HG03108 (cell line): ENCODE results near the gene GSG1.
"Not testable (repeated sequence)": the region's sequence is repeated elsewhere in the genome, so short reads cannot be mapped to it uniquely, and the experiment has no call there.

Experiments used
- ATAC-seq: cut with Tn5 transposase; IDR thresholded peaks from one replicate; pipeline ENCODE4 v1.9.1; 2021; ENCODE audit warnings: moderate library complexity; ENCODE audit not compliant: unreplicated experiment

The GSG1 gene

GRCh38 chr12:13062669-13063068 lies 40.8 kb downstream of the GSG1 start:
- ATAC-seq: no peak

GRCh38 chr12:13061377-13061776 lies 42.1 kb downstream of the GSG1 start:
- ATAC-seq: no peak

GRCh38 chr12:13060581-13060980 lies 42.9 kb downstream of the GSG1 start:
- no peak for ATAC-seq

GRCh38 chr12:13053617-13054016 lies 49.9 kb downstream of the GSG1 start:
- not testable (repeated sequence) for ATAC-seq

GRCh38 chr12:13052421-13052820 lies 51.0 kb downstream of the GSG1 start:
- ATAC-seq: no peak

GRCh38 chr12:13049816-13050215 lies 53.7 kb downstream of the GSG1 start:
- no peak for ATAC-seq

GRCh38 chr12:13046964-13047363 lies 56.5 kb downstream of the GSG1 start:
- peak; percentile 49 for ATAC-seq

- ATAC-seq: no peak
These were observed 57.7 kb downstream of the GSG1 start for GRCh38 chr12:13045816-13046215.

- ATAC-seq: no peak
These were observed 58.6 kb downstream of the GSG1 start for GRCh38 chr12:13044906-13045299.

- peak; percentile 92 for ATAC-seq
These were observed 59.2 kb downstream of the GSG1 start, which contains the start of gene FAM234B for GRCh38 chr12:13044002-13044905. Gene FAM234B, plus strand, starts transcription at chr12:13044381. Its CDS starts 23 bp downstream, at chr12:13044404.

GRCh38 chr12:13042666-13043230 lies 60.7 kb downstream of the GSG1 start:
- ATAC-seq: no peak

- ATAC-seq: no peak
These were observed 62.2 kb downstream of the GSG1 start for GRCh38 chr12:13041224-13041623.

- no peak for ATAC-seq
These were observed 64.0 kb downstream of the GSG1 start for GRCh38 chr12:13039328-13039956.

GRCh38 chr12:13038491-13039161 lies 64.8 kb downstream of the GSG1 start:
- no peak for ATAC-seq

- ATAC-seq: no peak
These were observed 66.6 kb downstream of the GSG1 start for GRCh38 chr12:13036881-13037280.

- ATAC-seq: not testable (repeated sequence)
These were observed 68.1 kb downstream of the GSG1 start for GRCh38 chr12:13035335-13035734.
